HG03439 (cell line): ENCODE results near the gene BCAS1.

ENCODE experiments used
- ATAC-seq: cut with Tn5 transposase; IDR thresholded peaks from one replicate; pipeline ENCODE4 v1.9.1; 2021; ENCODE audit warnings: mild to moderate bottlenecking, moderate library complexity; ENCODE audit not compliant: unreplicated experiment

BCAS1 gene

DNA sequence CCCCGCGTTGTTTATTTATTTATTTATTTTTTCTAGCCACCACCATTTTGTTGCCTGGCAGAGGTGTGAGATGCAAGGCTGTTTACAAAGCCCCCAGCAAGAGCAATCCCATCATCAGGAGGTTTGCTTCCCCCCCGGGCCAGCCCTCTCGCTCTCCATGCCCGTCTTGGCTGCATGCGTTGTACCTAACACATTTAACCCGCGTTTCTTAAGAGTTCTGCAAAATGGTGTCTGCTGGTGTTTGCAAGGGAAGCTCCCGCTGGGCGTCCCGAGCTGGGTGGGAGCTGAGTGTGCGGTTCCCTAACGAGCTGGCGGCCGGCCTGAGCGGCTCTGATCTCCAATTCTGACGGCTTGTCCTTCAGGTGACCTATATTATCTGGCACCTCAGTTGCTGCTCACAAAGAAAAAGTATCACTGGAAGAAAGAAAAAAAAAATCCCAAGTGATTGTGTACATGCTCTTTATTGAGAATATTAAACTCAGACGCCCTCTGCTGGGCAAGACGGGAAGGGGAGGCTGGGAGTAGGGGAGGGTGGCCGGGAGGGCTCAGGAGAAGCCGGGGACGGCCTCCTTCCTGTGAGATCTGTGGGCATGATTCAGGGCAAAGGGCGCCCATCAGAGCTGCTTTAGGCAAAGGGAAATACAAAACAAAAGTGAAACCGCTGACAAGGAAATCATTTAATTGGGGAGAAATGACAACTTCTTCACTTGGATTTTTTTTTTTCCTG is 154.8 kb downstream of the BCAS1 start:
- peak; percentile 42 for ATAC-seq

DNA sequence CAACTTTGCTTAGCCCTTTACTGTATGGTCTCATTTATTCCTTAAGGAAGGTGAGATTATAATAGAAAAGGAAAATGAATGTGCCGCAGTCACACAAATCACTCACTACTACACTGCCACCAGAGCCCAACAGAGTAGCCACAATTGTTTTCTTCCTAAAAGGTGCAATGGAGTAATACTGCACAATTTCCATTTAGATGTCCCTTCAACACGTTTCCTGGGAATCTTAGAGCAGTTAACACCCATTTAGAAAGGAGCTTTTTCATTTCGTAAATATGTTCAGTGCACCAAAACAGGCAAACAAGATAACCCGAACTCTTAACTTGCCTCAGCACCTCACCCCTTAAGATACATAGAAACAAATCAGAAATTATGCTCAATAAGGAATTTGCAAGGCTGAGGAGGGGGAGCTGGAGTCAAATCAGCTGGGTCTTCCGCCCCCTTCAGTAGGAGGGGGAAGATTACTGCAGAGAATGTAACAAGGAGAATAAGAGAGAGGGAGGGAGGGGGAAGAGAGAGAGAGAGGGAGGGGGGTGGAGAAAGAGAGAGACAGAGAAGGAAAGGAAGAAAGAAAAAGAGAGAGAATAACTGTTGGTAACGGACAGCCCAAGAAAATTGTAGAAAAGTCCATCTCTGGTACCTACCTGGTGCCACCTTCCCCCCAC is 155.5 kb downstream of the BCAS1 start:
- ATAC-seq: no peak

DNA sequence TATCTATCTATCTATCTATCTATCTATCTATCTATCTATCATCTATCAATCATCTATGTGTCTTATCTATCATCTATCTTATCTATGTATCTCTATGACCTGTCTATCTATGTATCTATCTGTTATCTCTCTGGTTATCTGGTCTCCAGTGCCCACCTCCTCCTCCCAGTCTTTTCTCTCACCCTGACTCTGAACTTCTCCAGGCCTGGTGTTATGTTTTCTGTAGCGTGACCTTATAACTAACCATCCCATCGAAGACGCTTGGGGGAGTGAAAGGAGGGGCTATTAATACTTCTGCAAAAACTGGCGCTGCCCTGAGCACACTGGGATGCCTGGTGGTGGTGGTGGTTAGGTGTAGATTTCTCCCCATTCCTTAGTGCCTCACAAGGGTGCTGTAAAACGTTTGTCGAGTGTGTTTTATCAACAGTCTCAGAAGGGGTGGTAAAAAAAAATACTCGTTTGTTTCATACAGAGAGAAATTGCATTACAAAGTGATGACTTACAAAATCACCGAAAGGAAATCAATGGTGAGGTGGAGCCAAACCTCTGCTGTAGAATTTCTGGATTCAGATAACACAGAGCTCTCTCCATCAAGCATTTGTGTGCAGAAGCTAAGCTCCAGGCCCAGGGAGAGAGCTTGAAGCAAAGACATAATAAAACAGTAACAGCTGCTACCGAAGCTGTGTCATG is 156.2 kb downstream of the BCAS1 start:
- no peak for ATAC-seq

DNA sequence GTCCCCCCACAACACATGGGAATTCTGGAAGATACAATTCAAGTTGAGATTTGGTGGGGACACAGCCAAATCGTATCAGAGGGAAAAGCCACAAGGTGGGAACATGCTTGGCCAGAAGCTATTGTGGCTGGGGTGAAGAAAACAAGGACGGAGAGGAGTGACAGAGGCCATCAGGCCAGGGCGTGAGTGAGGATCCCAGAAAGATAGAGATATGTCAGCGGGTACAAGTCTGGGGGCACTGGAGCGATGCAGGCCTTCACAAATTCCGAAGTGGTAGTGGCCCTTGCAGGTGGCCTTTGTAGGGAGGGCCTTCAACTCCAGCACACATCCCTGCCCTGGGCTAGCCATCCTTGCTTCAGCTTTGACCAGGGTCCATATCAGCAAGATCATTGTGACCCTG is 159.1 kb downstream of the BCAS1 start:
- no peak for ATAC-seq

DNA sequence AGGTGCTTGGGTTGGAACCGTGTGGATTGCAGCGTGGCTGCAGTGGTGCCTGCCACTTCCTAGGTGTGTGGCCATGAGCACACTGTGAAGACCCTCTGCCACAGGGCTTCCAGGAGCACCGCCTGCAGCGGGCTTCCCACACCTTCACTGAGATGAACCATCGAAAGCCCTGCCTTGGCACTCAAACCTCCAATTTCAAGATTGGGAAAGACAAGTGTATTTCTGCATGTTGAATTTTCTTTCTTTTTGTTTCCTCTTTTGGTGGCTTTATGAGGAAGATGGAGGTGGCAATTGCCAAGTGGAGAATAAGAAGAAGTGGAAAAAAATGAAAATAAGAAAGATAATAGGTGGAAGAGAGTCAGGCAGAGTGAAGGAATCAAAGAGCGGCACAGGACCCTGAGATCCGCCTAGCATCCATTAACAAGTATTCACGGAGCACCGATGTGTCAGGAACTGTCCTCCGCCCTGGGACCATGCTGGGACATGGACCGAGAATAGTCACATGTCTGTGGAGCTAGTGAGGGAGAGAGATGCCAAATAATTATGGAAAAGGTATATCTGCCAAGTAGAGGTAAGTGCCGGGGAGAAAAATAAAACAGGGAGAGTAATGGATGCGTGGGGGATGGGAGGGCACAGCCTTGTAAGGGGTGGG is 159.9 kb downstream of the BCAS1 start:
- no peak for ATAC-seq

DNA sequence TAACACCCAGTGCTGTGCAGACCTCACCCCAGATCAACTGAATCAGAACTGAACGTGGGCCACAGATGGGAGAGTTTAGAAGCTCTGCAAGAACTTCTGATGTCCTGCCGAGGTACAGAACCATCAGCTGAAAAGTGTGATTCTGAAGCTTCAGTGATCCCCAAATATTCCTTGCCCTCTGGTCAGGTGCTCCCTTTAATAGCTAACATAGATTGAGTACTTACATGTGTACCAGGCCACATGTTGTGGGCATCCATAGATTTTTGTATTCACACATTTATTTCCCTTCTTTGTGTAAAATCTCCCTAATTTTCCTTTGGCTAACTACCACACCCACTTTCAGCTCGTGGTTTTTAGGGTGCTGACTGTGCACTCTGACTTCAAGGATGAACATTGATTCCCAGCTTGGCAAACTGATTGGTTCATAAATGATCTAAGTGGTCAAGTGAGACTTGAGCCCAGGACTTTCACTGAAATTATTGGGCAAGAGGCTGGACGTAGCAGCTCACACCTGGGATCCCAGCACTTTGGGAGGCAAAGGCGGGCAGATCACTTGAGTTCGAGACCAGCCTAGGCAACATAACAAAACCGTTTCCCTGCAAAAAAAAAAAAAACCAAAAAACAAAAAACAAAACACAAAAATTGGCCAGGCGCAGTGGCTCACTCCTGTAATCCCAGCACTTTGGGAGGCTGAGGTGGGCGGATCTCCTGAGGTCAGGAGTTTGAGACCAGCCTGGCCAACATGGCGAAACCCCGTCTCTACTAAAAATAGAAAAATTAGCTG is 162.2 kb downstream of the BCAS1 start:
- no peak for ATAC-seq

DNA sequence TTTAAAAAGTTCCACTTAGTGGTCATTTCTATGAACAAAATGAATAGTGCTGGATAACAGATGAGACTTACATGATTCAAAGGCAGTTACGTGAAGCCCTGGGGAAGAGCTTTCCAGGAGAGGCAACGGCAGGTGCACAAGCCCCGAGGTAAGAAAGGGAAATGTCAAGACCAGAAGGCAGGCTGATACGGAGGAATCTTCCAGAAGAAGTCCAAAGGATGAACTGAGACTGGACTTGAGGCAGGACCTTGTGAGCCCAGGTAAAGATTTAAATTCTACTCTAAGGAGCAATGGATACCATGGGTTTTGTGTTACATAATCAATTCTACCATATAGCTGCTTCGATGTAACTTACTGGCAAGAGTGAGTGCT is 164.6 kb downstream of the BCAS1 start:
- no peak for ATAC-seq

DNA sequence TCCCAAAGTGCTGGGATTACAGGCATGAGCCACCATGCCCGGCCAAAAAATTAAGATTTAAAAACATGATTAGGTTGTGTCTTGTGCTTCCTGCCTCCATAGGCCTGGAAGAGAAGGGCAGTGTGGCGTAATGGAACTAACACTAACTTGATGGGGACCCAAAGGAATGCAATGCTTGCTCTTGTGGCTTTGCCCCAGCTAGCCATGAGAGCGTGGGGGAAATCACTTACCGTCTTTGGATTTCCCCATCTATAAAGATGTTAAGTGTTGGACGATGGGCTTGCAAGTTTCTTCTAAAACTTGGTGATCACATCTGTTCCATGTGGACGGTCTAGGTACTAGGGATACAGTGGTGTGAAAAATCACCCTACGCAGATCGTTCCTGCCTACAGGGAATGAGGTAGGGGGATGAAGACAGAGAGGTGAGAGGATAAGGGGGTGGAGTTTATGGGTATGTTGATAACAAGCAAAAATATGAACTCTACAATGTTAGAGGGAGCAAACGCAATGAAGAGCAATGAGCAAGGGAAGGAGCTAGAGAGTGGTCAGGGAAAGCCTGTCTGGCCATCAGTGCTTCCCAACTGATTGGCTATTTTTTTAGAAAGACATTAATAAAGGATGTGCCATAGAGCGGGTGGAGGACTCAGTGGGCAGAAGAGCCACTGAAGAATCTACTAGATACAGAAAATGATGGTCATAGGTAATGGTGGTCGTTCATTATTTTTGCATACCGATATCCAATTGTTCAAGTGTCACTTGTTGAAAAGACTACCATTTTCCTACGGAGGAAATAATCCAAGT is 165.2 kb downstream of the BCAS1 start:
- no peak for ATAC-seq

DNA sequence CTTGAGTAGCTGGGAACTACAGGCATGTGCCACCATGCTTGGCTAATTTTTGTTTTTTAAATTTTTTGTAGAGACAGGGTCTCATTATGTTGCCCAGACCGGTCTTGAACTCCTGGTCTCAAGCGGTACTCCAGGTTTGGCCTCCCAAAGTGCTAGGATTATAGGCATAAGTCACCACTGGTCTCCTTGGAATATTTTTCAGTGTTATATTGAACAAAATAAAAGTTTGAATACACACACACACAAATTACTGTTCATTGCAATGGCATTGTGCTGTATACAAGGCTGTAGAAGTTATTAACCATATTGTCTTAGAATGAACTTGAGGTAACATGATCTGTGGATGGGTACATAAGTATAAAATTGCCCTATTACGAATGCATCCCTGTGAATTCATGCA is 166.1 kb downstream of the BCAS1 start:
- no peak for ATAC-seq

DNA sequence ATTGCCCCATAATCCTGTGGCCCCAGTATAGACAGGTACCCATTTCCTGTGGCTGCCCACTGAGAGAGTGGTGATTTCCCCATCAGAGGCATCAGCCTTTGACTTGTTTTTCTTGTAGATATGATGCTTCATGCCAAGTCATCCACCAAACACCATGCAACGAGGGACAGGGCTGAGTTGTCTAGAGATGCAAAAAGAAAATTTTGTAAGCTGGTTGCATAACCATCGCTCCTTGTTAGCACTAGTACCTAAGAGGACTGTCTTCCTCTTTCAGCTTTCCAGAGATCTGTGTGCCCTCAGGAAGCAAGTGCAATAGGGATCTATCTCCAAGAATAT is 166.8 kb downstream of the BCAS1 start:
- ATAC-seq: no peak

DNA sequence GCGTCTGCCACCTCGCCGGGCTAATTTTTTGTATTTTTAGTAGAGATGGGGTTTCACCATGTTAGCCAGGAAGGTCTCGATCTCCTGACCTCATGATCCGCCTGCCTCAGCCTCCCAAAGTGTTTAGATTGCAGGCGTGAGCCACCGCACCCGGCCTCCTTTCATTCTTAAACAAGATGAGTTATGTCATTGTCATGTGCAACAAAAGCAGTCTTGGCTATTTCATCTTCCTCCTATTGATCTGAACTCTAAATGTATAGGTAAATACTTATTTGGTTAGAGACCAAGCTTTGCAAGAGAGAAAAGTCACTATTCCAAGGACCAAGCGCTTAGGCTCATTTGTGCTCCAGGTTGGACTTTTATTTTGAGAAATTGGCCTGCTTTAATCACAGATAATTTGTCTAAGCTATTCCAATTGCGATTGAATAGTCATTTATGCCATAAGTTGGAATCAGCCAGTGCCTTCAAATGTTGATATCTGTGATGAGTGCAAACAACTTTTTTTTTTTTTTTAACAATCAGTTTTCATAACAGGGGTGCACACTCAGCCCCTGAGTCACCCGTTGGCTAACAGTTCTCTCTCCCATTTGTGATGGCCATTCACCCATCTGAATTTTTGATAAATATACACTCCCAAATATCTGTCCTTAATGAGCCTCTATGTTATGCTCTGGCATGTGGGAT is 167.3 kb downstream of the BCAS1 start:
- ATAC-seq: no peak

DNA sequence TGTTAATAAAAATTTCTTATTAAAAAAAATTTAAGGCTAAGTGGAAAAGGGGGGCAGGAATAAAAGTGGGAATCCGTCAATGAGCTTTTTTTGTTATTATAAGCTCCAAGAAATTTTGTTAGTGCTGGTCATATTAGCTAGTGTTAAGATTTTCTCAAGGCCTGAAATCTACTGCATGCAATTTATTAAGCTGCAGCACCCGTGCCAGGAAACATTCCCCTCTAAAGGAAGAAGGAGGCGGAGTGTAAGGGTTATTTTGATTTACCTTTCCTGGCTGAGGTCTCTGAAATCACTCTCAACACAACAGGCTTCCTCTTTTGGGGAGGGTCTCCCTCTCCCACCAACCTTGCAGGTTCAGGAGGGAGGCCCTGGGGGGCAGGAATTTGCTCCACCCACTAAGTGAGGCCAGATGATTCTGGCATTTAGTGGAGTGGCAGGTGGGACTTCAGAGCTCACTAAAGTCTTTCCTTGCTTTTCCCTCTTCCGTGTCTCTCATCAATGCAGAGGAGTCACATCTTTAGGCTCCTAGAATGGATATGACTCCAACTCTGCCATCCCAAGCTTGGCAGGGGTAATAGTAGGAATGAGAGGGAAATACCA is 168.8 kb downstream of the BCAS1 start:
- ATAC-seq: no peak

DNA sequence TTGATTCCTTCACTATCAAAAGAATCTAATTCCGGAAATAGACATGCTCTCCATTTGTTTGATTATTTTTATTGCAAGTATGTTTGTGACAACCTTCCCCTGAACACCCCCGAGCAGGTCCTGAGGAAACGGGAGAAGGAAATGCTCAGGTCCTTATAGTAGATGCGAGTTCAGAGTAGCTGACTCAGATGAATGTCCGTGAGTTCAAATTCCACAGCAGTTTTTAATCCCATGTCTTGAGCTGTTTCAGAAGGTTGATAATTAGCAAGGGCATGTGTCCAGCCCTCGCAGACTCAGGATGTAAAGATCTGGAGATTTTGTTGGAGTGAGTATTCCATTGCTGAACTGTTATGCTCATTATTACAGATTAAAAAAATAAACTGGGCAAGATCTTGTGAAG is 169.3 kb downstream of the BCAS1 start:
- no peak for ATAC-seq

DNA sequence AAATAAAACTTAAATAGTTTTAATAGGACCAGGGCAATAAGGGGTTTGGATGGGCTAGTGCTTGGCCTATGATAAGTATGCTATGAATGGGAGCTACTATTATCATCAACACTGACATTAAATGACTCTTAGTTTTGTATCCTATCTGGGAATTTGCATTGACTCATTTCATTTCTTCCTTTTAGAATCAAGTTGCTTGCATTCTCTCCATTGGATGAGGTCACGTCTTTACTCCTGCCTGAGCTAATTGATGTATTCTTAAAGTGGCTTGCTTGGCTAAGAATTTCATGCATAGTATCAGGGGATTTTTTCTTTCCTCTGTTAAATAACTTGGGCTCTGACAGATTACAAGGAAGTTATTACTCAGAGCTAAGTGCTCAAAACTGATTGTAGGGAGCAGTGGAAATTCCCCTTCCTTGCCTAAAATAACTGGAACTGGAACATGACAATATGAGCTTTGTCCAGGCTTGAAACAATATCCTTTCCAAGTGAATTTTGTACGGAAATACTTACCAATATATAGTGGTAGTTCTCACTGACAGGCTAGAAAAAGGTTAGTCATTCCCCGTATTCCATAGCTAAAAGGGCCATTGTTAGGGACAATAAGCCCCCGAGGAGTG is 169.9 kb downstream of the BCAS1 start:
- ATAC-seq: no peak

DNA sequence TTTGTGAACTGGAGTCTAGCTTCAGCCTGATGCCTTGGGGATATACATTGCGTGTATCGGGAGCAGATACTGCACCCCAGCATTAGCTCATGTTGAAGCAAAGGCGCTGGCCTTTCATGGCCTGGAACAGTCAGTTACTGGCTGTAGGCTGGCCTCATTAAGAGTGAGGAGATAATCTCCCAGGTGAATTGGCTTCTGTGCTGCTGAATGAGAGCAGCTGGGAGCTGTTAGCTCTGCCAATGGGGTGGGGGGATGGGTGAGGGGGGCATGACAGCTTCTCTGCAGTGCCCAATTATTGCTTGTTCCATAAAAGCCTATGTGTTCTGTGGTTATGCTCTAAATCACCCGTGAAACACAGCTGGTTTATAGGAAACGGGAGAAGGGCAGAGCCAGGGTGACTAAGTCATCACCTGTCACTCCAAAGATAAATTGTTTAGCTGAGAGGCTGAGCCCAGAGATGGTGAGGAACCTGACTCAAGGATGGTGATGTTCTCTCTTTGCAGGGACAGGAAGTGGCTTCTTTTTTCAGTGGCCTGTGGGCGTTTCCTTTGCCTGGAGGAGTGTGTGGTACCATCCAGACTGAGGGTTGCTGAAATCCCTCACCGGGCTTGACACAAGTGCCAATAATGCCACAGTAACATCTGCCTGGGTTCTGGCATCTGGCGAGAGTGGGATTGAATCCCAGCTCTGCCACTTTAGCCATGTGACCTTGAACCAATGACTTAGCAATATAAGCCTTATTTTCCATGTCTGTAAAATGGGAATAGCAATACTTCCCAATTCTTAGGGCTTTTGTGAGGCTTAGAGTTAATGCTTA is 170.8 kb downstream of the BCAS1 start:
- peak; percentile 58 for ATAC-seq

DNA sequence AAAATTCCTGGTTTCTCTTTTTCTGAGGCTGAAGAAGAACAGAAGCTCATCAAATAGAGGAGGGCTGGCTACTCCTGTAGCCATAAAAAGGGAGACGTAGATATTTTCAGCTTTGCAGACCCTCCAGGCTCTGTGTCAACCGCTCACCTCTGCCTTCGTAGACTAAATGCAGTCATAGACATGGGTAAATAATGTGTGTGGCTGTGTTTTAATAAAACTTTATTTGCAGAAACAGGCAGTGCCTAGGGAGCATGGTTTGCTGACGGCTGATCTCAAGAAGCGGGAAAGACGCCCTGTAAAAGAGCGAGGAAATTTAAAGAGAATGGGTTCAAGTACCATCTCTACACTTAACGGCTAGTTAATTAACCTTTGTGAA is 171.8 kb downstream of the BCAS1 start:
- ATAC-seq: no peak

DNA sequence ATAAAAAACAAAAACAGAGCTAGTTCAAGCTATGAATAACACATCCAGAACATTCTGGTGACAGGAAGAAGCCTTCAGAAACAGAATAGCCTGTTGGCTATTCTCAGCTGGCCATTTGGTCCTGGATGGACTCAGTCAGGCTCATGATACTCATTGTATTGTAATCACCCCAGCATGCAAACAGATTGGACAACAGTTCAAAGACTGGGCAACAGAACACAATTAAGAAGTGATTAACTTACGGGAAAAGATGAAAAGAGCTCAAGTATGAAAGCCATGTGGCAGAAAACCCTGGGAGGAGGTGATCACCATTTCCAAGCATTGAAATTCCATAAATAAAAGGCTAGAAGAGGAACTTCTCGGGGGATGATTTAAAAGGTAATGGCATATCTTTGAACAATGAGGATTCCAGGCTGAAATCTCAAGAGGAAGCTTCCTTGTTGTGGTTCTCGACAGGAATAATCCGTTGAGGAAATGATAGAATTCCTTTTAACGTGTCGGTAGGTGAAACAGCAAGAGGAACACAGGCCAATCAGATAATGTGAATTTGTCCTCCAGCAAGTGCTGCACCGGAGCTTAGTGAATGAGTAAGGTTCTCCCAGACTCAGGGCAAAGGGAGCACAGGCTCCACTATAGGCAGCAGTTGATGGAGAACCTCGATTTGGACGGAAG is 172.4 kb downstream of the BCAS1 start:
- ATAC-seq: no peak

DNA sequence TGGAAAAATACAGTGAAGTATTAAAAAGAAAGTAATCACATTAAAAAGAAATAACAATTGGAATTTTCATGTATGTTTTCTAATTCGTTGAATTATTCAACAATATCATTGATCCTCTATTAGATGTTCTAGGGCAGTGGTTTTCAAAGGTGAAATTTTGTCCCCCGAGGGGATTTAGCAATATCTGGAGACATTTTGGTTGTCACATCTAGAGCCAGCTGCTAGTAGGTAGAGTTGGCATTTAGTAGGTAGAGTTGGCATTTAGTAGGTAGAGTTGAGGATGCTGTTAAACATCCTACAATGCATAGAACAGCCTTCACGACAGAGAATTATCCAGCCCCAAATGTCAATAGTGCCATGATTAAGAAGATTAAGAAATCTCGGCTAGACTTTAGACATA is 173.7 kb downstream of the BCAS1 start:
- no peak for ATAC-seq
